Small intestine (tissue), 7 donors: ENCODE data around the gene RADIL. TPM values are rescaled to one million over a fixed set of nuclear protein-coding genes. Genes with fewer than 3 reads are reported as not detected.

Source experiments
- DNase-seq, 2 donors: peaks; one replicate each; pipeline versions ENCODE4 v3.0.0 to v3.0.0-alpha.2; 2013
- FAIRE-seq: peaks from 2 replicates; lab custom pipeline; 2012; peaks lifted over from hg19 to GRCh38; lab: Jason Lieb, UNC
- H3K27ac ChIP-seq, 3 donors: one replicate each; pipeline ENCODE4 v1.5.1; 2013; ENCODE audit warnings: low read length in 2 of 3, mild to moderate bottlenecking in 2 of 3, control low read depth in 1 of 3, inconsistent platforms in 1 of 3, low read depth in 1 of 3, moderate library complexity in 1 of 3
- H3K27me3 ChIP-seq, 3 donors: one replicate each; pipeline ENCODE4 v1.6.1; 2013; ENCODE audit warnings: low read length in 3 of 3, inconsistent platforms in 1 of 3; ENCODE audit not compliant: control insufficient read depth in 3 of 3, insufficient read depth in 3 of 3
- H3K36me3 ChIP-seq, 3 donors: one replicate each; pipeline ENCODE4 v1.6.1; 2013; ENCODE audit warnings: low read length in 3 of 3, inconsistent platforms in 1 of 3, low read depth in 1 of 3, mild to moderate bottlenecking in 1 of 3, moderate library complexity in 1 of 3; ENCODE audit not compliant: control insufficient read depth in 3 of 3, insufficient read depth in 2 of 3
- H3K4me1 ChIP-seq, 3 donors: one replicate each; pipeline ENCODE4 v1.6.1; 2013; ENCODE audit warnings: low read length in 2 of 3, inconsistent platforms in 1 of 3, low read depth in 1 of 3, mild to moderate bottlenecking in 1 of 3, moderate library complexity in 1 of 3; ENCODE audit not compliant: control insufficient read depth in 3 of 3, insufficient read depth in 2 of 3
- H3K4me3 ChIP-seq, 3 donors: one replicate each; pipeline ENCODE4 v1.5.1; 2013; ENCODE audit warnings: low read length in 3 of 3, control low read depth in 1 of 3, inconsistent platforms in 1 of 3, low read depth in 1 of 3, mild to moderate bottlenecking in 1 of 3, moderate library complexity in 1 of 3
- H3K9me3 ChIP-seq, 2 donors: one replicate each; pipeline ENCODE4 v1.6.1; 2013; ENCODE audit warnings: low read depth in 1 of 2, low read length in 1 of 2; ENCODE audit not compliant: control insufficient read depth in 2 of 2, insufficient read depth in 1 of 2
- WGBS, 3 donors: extraction: QIAGEN DNeasy Blood & Tissue Kit; methylation state at CpG; one replicate each; pipeline ENCODE4 v1.1.7; 2013; 5-methylcytosine and 5-hydroxymethylcytosine counted together
- polyA plus RNA-seq, 4 donors: library from polyadenylated mRNA; stranded (reverse) in 3 of 4; unstranded in 1 of 4; fragments of 200-250 nt in 3 of 4; fragments of 120-200 nt in 1 of 4; gene quantifications; one replicate each; pipeline versions ENCODE4 v1.2.1 to v1.2.3, GENCODE V29; 2013
- donor health status: healthy with polysubstance abuse.
- donor health status: control.
- donor health status: control.
- donor health status: Bipolar disorder and iron deficiency.
- donor health status: healthy.

The RADIL gene
- polyA plus RNA-seq, 4 donors = 0.18 to 3.2 (median 1.6) TPM; not detected in 1

- no peak for FAIRE-seq
- Histone ChIP-seq H3K36me3 (no peaks in the 10 kb centered on the region), H3K4me1 (no peaks in the 10 kb centered on the region), H3K27me3 (no peaks in the 10 kb centered on the region), H3K4me3 (no peak overlapping the region), H3K9me3 (peaks cover 0 to 5% of the 10 kb centered on the region in 2 donors), H3K27ac (no peak overlapping the region)
- no peak for DNase-seq
- 82 to 90% (median 88%) methylated on average over 22 to 26 of the region's 26 CpGs for WGBS, 3 donors
Measured at GRCh38 chr7:4816419-4817080, 67.0 kb downstream of the RADIL start.

- H3K27ac ChIP-seq = no peak overlapping the region
- no peak for FAIRE-seq
- H3K9me3 ChIP-seq = peaks cover 0 to 5% of the 10 kb centered on the region in 2 donors
- H3K4me1 ChIP-seq = no peaks in the 10 kb centered on the region
- H3K36me3 ChIP-seq = no peaks in the 10 kb centered on the region
- H3K27me3 ChIP-seq = no peaks in the 10 kb centered on the region
- no peak overlapping the region for H3K4me3 ChIP-seq
- no peak for DNase-seq
- 82 to 89% (median 86%) methylated on average over 26 to 38 of the region's 38 CpGs for WGBS, 3 donors
Measured at GRCh38 chr7:4815609-4816418, 67.7 kb downstream of the RADIL start.

GRCh38 chr7:4815121-4815520 is 68.4 kb downstream of the RADIL start:
- DNase-seq = no peak
- WGBS, 3 donors = 88 to 96% (median 95%) methylated on average over 14 of the region's 14 CpGs
- no peak for FAIRE-seq

GRCh38 chr7:4814433-4814832 is 69.1 kb downstream of the RADIL start:
- FAIRE-seq (no peak), DNase-seq (no peak)
- Histone ChIP-seq H3K9me3 (peaks cover 0 to 5% of the 10 kb centered on the region in 2 donors), H3K36me3 (no peaks in the 10 kb centered on the region), H3K27me3 (no peaks in the 10 kb centered on the region), H3K27ac (no peak overlapping the region), H3K4me3 (no peak overlapping the region), H3K4me1 (no peaks in the 10 kb centered on the region)
- WGBS, 3 donors = 42 to 75% (median 54%) methylated on average over 14 of the region's 14 CpGs

More at GRCh38 chr7:4815121-4815520, 68.4 kb downstream of the RADIL start:
- H3K4me1 ChIP-seq = no peaks in the 10 kb centered on the region
- H3K36me3 ChIP-seq = no peaks in the 10 kb centered on the region
- H3K9me3 ChIP-seq = peaks cover 0 to 5% of the 10 kb centered on the region in 2 donors
- H3K27ac ChIP-seq = no peak overlapping the region
- H3K27me3 ChIP-seq = no peaks in the 10 kb centered on the region
- no peak overlapping the region for H3K4me3 ChIP-seq

GRCh38 chr7:4809666-4810065 is 73.8 kb downstream of the RADIL start:
- WGBS, 3 donors = 83 to 90% (median 86%) methylated on average over 14 of the region's 14 CpGs
- H3K4me1 ChIP-seq = no peaks in the 10 kb centered on the region
- peaks cover 0 to 12% (median 0%) of the 10 kb centered on the region in 3 donors for H3K27me3 ChIP-seq
- H3K4me3 ChIP-seq = no peak overlapping the region
- DNase-seq = no peak
- H3K9me3 ChIP-seq = peaks cover 0 to 5% of the 10 kb centered on the region in 2 donors
- H3K36me3 ChIP-seq = no peaks in the 10 kb centered on the region
- no peak overlapping the region for H3K27ac ChIP-seq
- no peak for FAIRE-seq

GRCh38 chr7:4809091-4809591 is 74.4 kb downstream of the RADIL start:
- Histone ChIP-seq H3K27me3 (peaks cover 0 to 12% (median 0%) of the 10 kb centered on the region in 3 donors), H3K9me3 (peaks cover 0 to 5% of the 10 kb centered on the region in 2 donors), H3K4me1 (no peaks in the 10 kb centered on the region), H3K36me3 (no peaks in the 10 kb centered on the region), H3K27ac (no peak overlapping the region), H3K4me3 (no peak overlapping the region)
- DNase-seq = no peak
- no peak for FAIRE-seq
- WGBS, 3 donors = 59 to 85% (median 63%) methylated on average over 37 to 38 of the region's 38 CpGs

GRCh38 chr7:4808565-4808964 is 75.0 kb downstream of the RADIL start:
- no peak for FAIRE-seq
- DNase-seq = no peak
- Histone ChIP-seq H3K27ac (no peak overlapping the region), H3K36me3 (no peaks in the 10 kb centered on the region), H3K9me3 (peaks cover 0 to 5% of the 10 kb centered on the region in 2 donors), H3K4me1 (no peaks in the 10 kb centered on the region), H3K27me3 (peaks cover 0 to 12% (median 0%) of the 10 kb centered on the region in 3 donors), H3K4me3 (no peak overlapping the region)
- 77 to 91% (median 85%) methylated on average over 37 of the region's 37 CpGs for WGBS, 3 donors

GRCh38 chr7:4808026-4808425 is 75.5 kb downstream of the RADIL start:
- Histone ChIP-seq H3K27ac (no peak overlapping the region), H3K4me3 (no peak overlapping the region), H3K36me3 (no peaks in the 10 kb centered on the region), H3K27me3 (peaks cover 0 to 12% (median 0%) of the 10 kb centered on the region in 3 donors), H3K4me1 (no peaks in the 10 kb centered on the region), H3K9me3 (peaks cover 0 to 3% of the 10 kb centered on the region in 2 donors)
- WGBS, 3 donors = 53 to 64% (median 62%) methylated on average over 5 of the region's 5 CpGs
- DNase-seq (no peak), FAIRE-seq (no peak)
